ENCODE data around the gene ERAP2. TPM values are rescaled to one million over a fixed set of nuclear protein-coding genes. Genes with fewer than 3 reads are reported as not detected.
"Not testable (repeated sequence)": the region's sequence is repeated elsewhere in the genome, so short reads cannot be mapped to it uniquely, and the experiment has no call there.

ERAP2 gene
- total RNA-seq, 1 donor from 2014 or later = 1.5 TPM

DNA sequence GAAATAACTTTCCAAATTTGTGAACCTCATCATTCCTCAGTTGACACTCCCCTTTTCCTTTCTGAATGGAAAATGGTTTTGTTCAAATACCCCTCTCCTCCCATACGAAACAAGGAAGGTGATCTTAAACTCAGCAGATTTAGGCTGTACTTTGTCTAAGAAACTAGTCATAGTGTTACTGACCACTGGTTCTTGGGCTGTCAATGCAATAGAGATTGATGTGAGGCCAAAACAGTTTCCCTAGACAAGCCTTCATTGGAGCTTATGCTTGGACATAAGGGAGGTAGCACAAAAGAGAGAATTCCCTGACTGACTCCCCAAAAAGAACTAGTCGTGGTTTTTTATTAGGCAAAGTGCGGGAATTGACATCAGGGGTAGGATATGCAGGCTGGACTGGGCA, 54.3 kb downstream of the ERAP2 start:
- no peak for DNase-seq (ENCODE audit: extremely low spot score, unreplicated experiment)
- Mint-ChIP-seq H3K4me3 (no peak overlapping the region), H3K4me1 (ENCODE audit: unreplicated experiment) (peaks cover 33% of the 10 kb centered on the region), H3K36me3 (peaks cover 7% of the 10 kb centered on the region), H3K9me3 (no peaks in the 10 kb centered on the region), H3K27ac (no peak overlapping the region), H3K27me3 (no peaks in the 10 kb centered on the region)
- TF ChIP-seq, protein P1, sequence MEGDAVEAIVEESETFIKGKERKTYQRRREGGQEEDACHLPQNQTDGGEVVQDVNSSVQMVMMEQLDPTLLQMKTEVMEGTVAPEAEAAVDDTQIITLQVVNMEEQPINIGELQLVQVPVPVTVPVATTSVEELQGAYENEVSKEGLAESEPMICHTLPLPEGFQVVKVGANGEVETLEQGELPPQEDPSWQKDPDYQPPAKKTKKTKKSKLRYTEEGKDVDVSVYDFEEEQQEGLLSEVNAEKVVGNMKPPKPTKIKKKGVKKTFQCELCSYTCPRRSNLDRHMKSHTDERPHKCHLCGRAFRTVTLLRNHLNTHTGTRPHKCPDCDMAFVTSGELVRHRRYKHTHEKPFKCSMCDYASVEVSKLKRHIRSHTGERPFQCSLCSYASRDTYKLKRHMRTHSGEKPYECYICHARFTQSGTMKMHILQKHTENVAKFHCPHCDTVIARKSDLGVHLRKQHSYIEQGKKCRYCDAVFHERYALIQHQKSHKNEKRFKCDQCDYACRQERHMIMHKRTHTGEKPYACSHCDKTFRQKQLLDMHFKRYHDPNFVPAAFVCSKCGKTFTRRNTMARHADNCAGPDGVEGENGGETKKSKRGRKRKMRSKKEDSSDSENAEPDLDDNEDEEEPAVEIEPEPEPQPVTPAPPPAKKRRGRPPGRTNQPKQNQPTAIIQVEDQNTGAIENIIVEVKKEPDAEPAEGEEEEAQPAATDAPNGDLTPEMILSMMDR (conservative IDR thresholded peaks at IDR 0.05) = no peak

DNA sequence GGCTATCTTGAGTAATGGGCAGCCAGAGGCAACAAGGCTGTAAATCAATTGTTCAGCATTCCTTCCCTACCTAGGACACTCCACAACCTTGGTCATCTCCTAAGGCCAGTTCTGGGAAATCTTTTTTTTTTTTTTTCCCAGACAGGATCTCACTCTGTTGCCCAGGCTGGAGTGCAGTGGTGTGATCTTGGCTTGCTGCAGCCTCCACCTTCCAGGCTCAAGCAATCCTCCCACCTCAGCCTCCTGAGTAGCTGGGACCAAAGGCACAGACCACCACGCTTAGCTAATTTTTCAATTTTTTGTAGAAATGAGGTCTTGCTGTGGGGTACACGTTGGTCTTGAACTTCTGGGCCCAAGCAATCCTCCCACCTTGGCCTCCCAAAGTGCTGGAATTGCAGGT, 54.7 kb downstream of the ERAP2 start:
- H3K36me3 Mint-ChIP-seq, H3K4me3 Mint-ChIP-seq, H3K27ac Mint-ChIP-seq: not testable (repeated sequence)

DNA sequence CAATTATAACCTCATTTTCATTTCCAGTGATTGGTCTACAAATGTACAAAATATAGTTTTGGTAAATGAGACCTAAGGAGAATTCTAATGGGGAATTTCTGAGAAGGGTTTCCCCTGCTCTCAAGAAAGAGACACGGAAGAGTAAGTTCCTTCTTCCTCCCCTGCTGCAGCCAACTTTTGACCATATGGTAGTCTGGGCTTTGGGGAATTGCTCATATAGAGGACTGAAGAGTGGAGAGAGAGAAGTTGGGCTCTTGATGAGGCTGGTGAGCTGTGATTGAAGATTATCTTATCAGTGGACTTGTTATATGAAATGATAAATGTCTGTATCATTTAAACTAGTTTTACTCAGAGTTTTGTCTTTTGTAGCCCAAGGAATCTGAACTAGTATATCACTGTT, 55.3 kb downstream of the ERAP2 start:
- Mint-ChIP-seq H3K27me3 (no peaks in the 10 kb centered on the region), H3K27ac (no peak overlapping the region), H3K4me1 (ENCODE audit: unreplicated experiment) (peaks cover 33% of the 10 kb centered on the region), H3K4me3 (no peak overlapping the region), H3K36me3 (peaks cover 7% of the 10 kb centered on the region), H3K9me3 (no peaks in the 10 kb centered on the region)
- TF ChIP-seq, protein P1 (conservative IDR thresholded peaks at IDR 0.05) = no peak
- DNase-seq (ENCODE audit: extremely low spot score, unreplicated experiment) = no peak

More for the DNA sequence above, 54.7 kb downstream of the ERAP2 start:
- H3K27me3 Mint-ChIP-seq; H3K9me3 Mint-ChIP-seq; DNase-seq (ENCODE audit: extremely low spot score, unreplicated experiment): not testable (repeated sequence)
- H3K4me1 Mint-ChIP-seq (ENCODE audit: unreplicated experiment) = peaks cover 33% of the 10 kb centered on the region

DNA sequence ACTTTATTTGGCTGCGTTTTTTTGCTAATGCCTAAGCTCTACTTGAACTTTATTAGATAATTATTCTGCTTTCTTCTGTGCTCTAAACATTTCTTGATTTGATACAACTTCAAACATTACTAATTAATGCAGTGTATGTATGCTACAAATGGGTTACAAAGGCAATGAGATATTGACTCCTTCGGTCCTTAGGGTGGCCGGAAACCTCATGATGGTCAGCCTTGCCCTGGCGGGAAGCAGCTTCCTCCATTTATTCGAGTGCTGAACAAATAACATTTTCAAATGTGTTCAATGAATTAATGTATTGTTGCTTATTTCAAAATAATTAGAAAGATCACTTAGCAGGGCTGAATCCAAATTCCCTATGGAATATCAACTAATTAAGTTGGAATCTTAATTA, 55.7 kb downstream of the ERAP2 start:
- peak overlapping the region; percentile 30 for H3K4me3 Mint-ChIP-seq
- peaks cover 35% of the 10 kb centered on the region for H3K4me1 Mint-ChIP-seq (ENCODE audit: unreplicated experiment)
- TF ChIP-seq, protein P1 (conservative IDR thresholded peaks at IDR 0.05) = no peak
- no peak for DNase-seq (ENCODE audit: extremely low spot score, unreplicated experiment)
- no peak overlapping the region for H3K27ac Mint-ChIP-seq
- no peaks in the 10 kb centered on the region for H3K27me3 Mint-ChIP-seq
- H3K36me3 Mint-ChIP-seq = peaks cover 7% of the 10 kb centered on the region
- H3K9me3 Mint-ChIP-seq = no peaks in the 10 kb centered on the region

DNA sequence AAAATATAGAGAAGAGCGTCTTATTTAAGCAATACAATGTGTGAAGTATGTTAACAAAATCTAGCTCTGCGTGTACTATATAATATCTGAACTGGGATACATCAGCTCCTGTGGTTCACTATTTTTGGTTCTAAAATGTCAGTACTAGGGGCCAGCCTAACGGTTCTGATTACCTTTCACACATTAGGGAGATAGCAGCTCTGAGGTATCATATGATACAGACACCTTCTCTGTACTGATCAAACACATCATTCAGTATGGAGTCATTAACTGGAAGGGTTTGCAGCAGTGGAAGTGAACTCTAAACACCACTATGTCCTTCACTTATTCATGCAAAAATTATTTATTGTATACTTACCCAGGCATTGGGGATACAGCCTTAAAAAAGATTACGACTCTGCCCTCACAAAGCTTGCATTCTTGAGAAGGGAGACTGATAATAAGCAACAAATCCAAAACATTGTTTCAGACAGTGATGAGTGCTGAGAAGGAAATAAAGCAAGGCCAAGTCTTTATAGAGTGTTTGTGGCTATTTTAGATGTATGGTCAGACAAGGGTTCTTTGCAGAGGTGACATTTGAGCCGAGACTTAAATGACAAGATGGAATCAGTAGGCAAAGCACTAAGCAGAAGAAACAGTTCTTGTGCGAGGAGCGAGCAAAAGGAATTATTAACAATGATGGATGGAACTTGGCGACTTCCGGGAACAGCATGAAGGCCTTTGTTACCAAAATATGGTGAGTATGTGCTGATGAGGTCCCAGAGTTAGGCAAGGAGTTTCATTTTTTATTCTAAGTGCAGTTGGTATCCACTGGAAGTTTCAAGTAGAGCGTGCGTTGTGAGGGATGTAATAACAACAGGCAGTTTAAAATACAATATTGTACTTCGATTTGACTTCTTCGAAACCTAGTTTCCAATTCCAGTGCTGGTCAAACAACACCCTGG, 57.7 kb downstream of the ERAP2 start:
- Mint-ChIP-seq H3K4me1 (ENCODE audit: unreplicated experiment) (peaks cover 52% of the 10 kb centered on the region), H3K27me3 (no peaks in the 10 kb centered on the region), H3K9me3 (no peaks in the 10 kb centered on the region), H3K4me3 (peak overlapping the region; percentile 96), H3K27ac (peak overlapping the region; percentile 97), H3K36me3 (peaks cover 7% of the 10 kb centered on the region)
- TF ChIP-seq, protein P1 (conservative IDR thresholded peaks at IDR 0.05) = no peak
- DNase-seq (ENCODE audit: extremely low spot score, unreplicated experiment) = no peak
